Endothelial cell (in vitro differentiated cells): Measurements from ENCODE around the gene TMEM170B. TPM values are rescaled to one million over a fixed set of nuclear protein-coding genes. Genes with fewer than 3 reads are reported as not detected.
"Not testable (repeated sequence)": the region's sequence is repeated elsewhere in the genome, so short reads cannot be mapped to it uniquely, and the experiment has no call there.

Experiments used
- DNase-seq: peaks from one replicate; pipeline ENCODE4 v3.0.0; 2021; ENCODE audit warnings: low spot score
- H3K27ac Mint-ChIP-seq: one replicate; pipeline ENCODE4 v1.8.0; 2021; ENCODE audit warnings: mixed read lengths, inconsistent platforms; ENCODE audit not compliant: unreplicated experiment
- H3K27me3 Mint-ChIP-seq: one replicate; pipeline ENCODE4 v1.8.0; 2021; ENCODE audit warnings: mild to moderate bottlenecking, moderate library complexity, mixed read lengths, inconsistent platforms; ENCODE audit not compliant: unreplicated experiment
- H3K36me3 Mint-ChIP-seq: one replicate; pipeline ENCODE4 v1.8.0; 2021; ENCODE audit warnings: mild to moderate bottlenecking, low read depth, mixed read lengths, inconsistent platforms; ENCODE audit not compliant: unreplicated experiment
- H3K4me1 Mint-ChIP-seq: one replicate; pipeline ENCODE4 v1.8.0; 2021; ENCODE audit warnings: mild to moderate bottlenecking, mixed read lengths, inconsistent platforms; ENCODE audit not compliant: unreplicated experiment
- H3K4me3 Mint-ChIP-seq: one replicate; pipeline ENCODE4 v1.8.0; 2021; ENCODE audit warnings: mild to moderate bottlenecking, mixed read lengths, inconsistent platforms; ENCODE audit not compliant: unreplicated experiment
- H3K9me3 Mint-ChIP-seq: one replicate; pipeline ENCODE4 v1.8.0; 2021; ENCODE audit warnings: mixed read lengths, inconsistent platforms; ENCODE audit not compliant: unreplicated experiment
- CTCF ChIP-seq: fragments of 200-600 bp; sonication (generic); IDR thresholded peaks from one replicate; pipeline ENCODE4 v1.5.0; 2021; ENCODE audit warnings: antibody characterized with exemption; ENCODE audit not compliant: unreplicated experiment
- total RNA-seq: library from RNA; stranded (reverse); fragmentation: NEBNext Ultra II Directional; extraction: Animal tissue kit (Norgen Biotek cat#: 25700); gene quantifications from one replicate; pipeline ENCODE4 v1.2.1, GENCODE V29; 2021; ENCODE audit not compliant: unreplicated experiment

Gene TMEM170B
- total RNA-seq, 1 donor from 2014 or later = 5.0 TPM

DNA sequence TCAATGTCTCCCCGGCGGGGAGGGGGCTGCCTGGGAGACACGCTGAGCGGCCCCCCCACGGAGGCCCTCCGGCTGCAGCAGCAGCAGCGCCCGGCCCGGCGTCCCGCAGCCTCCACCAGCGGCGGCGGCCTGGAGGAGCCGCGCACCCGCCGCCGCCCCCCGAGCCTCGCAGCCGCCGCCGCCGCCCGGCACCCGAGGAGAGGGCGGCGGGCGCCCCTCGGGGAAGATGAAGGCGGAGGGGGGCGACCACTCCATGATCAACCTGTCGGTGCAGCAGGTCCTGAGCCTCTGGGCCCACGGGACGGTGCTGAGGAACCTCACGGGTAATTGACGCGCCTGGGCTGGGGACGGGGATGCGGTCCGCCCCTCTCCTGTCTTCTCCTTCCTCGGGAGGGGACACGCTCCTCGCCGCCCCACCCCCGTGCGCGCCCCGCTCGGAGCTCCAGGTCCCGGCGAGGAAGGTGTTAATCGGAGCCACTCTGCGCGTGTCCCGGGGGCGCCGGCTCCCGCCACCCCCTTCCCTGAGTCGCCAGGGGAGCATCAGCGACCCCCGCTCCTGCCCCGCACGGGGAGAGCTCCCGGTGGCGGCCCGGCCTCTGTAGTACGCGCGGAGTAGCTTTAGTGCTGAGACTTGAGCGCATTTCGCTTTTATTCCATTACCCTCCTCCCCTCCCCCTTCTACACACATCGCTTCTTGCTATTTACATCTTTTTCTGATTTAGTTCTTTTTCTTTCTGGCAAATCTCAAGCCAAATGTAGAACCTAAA lies 686 bp downstream of the TMEM170B start:
- H3K4me1 Mint-ChIP-seq = peaks cover 6% of the 10 kb centered on the region
- no peaks in the 10 kb centered on the region for H3K9me3 Mint-ChIP-seq
- no peak overlapping the region for H3K27ac Mint-ChIP-seq
- H3K27me3 Mint-ChIP-seq = peaks cover 5% of the 10 kb centered on the region
- peak overlapping the region; percentile 95 for H3K4me3 Mint-ChIP-seq
- peak; percentile 47 for DNase-seq
- no peak for TF ChIP-seq CTCF
- peaks cover 9% of the 10 kb centered on the region for H3K36me3 Mint-ChIP-seq

- Mint-ChIP-seq H3K9me3 (no peaks in the 10 kb centered on the region), H3K4me3 (peak overlapping the region; percentile 95), H3K36me3 (peaks cover 9% of the 10 kb centered on the region), H3K27me3 (peaks cover 5% of the 10 kb centered on the region), H3K4me1 (peaks cover 6% of the 10 kb centered on the region), H3K27ac (no peak overlapping the region)
- TF ChIP-seq CTCF = no peak
- DNase-seq = no peak
Measured at GRCh38 chr6:11538819-11539468, 1.4 kb downstream of the TMEM170B start.

DNA sequence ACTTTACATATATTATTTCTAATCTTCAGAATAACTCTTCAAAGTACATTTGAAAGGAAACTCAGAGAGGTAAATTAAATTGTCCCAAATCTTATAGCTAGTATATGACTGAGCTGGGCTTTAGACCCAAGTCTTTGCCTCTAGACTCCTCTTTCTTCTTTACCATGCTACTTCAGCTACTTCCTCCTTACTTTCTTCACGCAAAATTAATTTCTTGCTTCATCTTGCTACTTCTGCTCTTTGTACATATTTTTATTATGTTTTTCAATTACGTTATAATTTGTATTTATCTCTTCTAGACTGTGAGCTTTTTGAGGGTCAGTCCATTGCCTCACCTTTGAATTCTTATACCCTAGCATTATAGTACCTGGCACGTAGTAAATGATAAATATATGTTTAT lies 5.3 kb downstream of the TMEM170B start:
- H3K36me3 Mint-ChIP-seq = peaks cover 6% of the 10 kb centered on the region
- H3K9me3 Mint-ChIP-seq = no peaks in the 10 kb centered on the region
- peaks cover 5% of the 10 kb centered on the region for H3K27me3 Mint-ChIP-seq
- no peak for TF ChIP-seq CTCF
- peaks cover 3% of the 10 kb centered on the region for H3K4me1 Mint-ChIP-seq
- no peak overlapping the region for H3K27ac Mint-ChIP-seq
- DNase-seq = no peak
- H3K4me3 Mint-ChIP-seq = no peak overlapping the region

DNA sequence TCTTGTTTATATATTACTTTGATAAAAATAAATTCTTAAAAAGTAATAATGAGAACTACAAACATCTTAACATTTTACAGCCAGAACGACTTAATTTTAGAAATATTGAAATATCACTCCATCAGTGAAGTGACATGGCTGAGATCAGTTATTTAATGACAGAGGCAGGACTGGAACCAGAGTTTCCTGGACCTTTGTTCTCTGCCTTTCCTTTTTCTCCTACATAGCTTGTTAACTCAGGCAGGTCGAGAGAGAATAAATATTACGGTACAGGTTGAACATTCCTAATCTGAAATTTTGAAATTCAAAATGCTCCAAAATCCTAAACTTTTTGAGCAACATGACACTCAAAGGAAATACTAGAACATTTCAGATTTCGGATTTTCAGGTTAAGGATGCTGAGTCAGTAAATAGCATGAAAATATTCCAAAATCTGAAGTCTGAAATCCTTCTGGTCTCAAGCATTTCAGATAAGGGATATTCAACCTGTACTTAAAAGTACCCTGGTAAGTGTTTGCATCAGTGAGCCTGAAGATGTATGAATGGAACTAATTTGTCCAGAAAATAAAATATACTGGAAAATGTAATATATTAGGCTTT lies 6.5 kb downstream of the TMEM170B start:
- H3K4me3 Mint-ChIP-seq = no peak overlapping the region
- no peaks in the 10 kb centered on the region for H3K4me1 Mint-ChIP-seq
- H3K9me3 Mint-ChIP-seq = no peaks in the 10 kb centered on the region
- H3K36me3 Mint-ChIP-seq = no peaks in the 10 kb centered on the region
- no peak for TF ChIP-seq CTCF
- H3K27ac Mint-ChIP-seq = no peak overlapping the region
- DNase-seq = no peak
- H3K27me3 Mint-ChIP-seq = no peaks in the 10 kb centered on the region

DNA sequence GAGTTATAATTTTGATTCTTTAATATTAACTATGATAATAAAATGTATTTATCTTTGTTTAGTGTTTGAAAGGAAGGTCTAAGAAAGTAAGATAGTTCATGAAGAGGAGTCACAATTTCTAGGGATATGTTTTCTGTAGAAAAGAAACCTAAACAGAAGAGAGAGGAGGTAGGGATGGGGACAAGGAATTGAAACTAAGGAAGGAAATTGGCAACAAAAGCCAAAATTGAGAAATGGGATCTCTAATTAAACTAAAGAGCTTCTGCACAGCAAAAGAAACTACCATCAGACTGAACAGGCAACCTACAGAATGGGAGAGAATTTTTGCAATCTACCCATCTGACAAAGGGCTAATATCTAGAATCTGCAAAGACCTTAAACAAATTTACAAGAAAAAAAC lies 10.3 kb downstream of the TMEM170B start:
- not testable (repeated sequence) for DNase-seq, H3K4me3 Mint-ChIP-seq, H3K9me3 Mint-ChIP-seq, H3K4me1 Mint-ChIP-seq, H3K27me3 Mint-ChIP-seq, H3K36me3 Mint-ChIP-seq, H3K27ac Mint-ChIP-seq

DNA sequence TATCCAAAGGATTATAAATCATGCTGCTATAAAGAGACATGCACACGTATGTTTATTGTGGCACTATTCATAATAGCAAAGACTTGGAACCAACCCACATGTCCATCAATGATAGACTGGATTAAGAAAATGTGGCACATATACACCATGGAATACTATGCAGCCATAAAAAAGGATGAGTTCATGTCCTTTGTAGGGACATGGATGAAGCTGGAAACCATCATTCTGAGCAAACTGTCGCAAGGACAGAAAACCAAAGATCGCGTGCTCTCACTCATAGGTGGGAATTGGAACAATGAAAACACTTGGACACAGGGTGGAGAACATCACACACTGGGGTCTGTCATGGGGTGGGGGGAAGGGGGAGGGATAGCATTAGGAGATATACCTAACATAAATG lies 11.0 kb downstream of the TMEM170B start:
- not testable (repeated sequence) for H3K36me3 Mint-ChIP-seq, H3K4me1 Mint-ChIP-seq, H3K27me3 Mint-ChIP-seq, H3K4me3 Mint-ChIP-seq, H3K9me3 Mint-ChIP-seq, H3K27ac Mint-ChIP-seq, DNase-seq
